DOHH2 (cell line): ENCODE measurements around the gene MCRIP1.

Experiments
- H3F3A ChIP-seq: fragments of 200-600 bp; sonication (generic), shearing (Covaris generic); 2 replicates; pipeline ENCODE4 v1.6.0; 2016; ENCODE audit warnings: antibody characterized with exemption, mild to moderate bottlenecking; ENCODE audit not compliant: control insufficient read depth, insufficient read depth
- H3K27ac ChIP-seq: fragments of 200-600 bp; sonication (generic); 2 replicates; pipeline ENCODE4 v1.5.1; 2014; ENCODE audit warnings: low read depth, mild to moderate bottlenecking, low read length, moderate library complexity
- H3K27me3 ChIP-seq: fragments of 200-600 bp; sonication (generic); 2 replicates; pipeline ENCODE4 v1.6.1; 2014; ENCODE audit warnings: mild to moderate bottlenecking, low read length, mixed read lengths; ENCODE audit not compliant: control insufficient read depth
- H3K36me3 ChIP-seq: fragments of 200-600 bp; sonication (generic); 2 replicates; pipeline ENCODE4 v1.6.1; 2014; ENCODE audit warnings: mild to moderate bottlenecking, low read length, moderate library complexity, mixed read lengths; ENCODE audit not compliant: control insufficient read depth
- H3K4me1 ChIP-seq: fragments of 200-600 bp; sonication (generic); 2 replicates; pipeline ENCODE4 v1.6.1; 2014; ENCODE audit warnings: mild to moderate bottlenecking, low read length, mixed read lengths; ENCODE audit not compliant: control insufficient read depth
- H3K4me2 ChIP-seq: fragments of 200-600 bp; sonication (generic); 2 replicates; pipeline ENCODE4 v1.6.0; 2014; ENCODE audit warnings: mild to moderate bottlenecking, low read length, moderate library complexity
- H3K4me3 ChIP-seq: fragments of 200-600 bp; sonication (generic); 2 replicates; pipeline ENCODE4 v1.5.1; 2014; ENCODE audit warnings: mild to moderate bottlenecking, low read length, mixed read lengths
- H3K79me2 ChIP-seq: fragments of 200-600 bp; sonication (generic); 2 replicates; pipeline ENCODE4 v1.6.1; 2014; ENCODE audit warnings: mild to moderate bottlenecking, low read length, mixed read lengths; ENCODE audit not compliant: control insufficient read depth
- H3K9me2 ChIP-seq: fragments of 200-600 bp; sonication (generic); replicated peaks from 2 replicates; pipeline ENCODE4 v1.6.1; 2014; ENCODE audit warnings: mild to moderate bottlenecking, low read length, mixed read lengths; ENCODE audit not compliant: control insufficient read depth
- H3K9me3 ChIP-seq: fragments of 200-600 bp; sonication (generic); 2 replicates; pipeline ENCODE4 v1.6.1; 2014; ENCODE audit warnings: antibody characterized with exemption, low read length, mixed read lengths; ENCODE audit not compliant: control insufficient read depth, insufficient read depth
- H4K20me1 ChIP-seq: fragments of 200-600 bp; sonication (generic); 2 replicates; pipeline ENCODE4 v1.6.0; 2014; ENCODE audit warnings: low read depth, mild to moderate bottlenecking, antibody characterized with exemption, low read length, moderate library complexity; ENCODE audit not compliant: control insufficient read depth, insufficient read depth
- EZH2phosphoT487 ChIP-seq: fragments of 200-600 bp; sonication (generic); IDR thresholded peaks from 2 replicates; pipeline ENCODE4 v1.6.1; 2017; ENCODE audit warnings: borderline replicate concordance, mild to moderate bottlenecking, antibody characterized with exemption, low read length, moderate library complexity, mixed read lengths
- TF ChIP-seq, protein P1 (sequence below): fragments of 200-600 bp; sonication (generic); IDR thresholded peaks from one replicate; pipeline ENCODE4 v1.5.1; 2014; ENCODE audit warnings: antibody characterized with exemption, mild to moderate bottlenecking, low read depth, low read length; ENCODE audit not compliant: poor library complexity, severe bottlenecking

The MCRIP1 gene

DNA sequence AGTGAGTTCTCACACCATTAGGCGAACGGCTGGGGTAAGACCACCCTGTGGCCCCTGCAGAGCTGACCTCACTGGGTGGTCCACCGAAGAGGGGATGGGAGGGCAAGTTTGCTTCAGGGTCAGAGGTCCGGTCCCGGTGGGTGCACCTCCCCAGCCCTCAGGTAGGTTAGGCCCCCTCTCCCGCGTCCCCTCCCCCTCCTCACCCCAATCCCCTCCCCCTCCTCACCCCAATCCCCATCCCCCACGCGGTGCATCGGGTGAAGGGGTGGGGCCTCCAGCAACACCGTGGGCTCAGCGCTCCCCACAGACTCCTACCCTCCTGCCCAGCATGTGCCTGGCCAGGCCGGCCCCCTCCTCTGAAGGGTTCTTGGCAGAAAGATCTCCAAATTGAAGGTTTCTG is 13.4 kb downstream of the MCRIP1 start:
- Histone ChIP-seq H3K4me3 (no peak overlapping the region), H3K4me1 (no peaks in the 10 kb centered on the region), H3K9me3 (no peaks in the 10 kb centered on the region), H4K20me1 (no peaks in the 10 kb centered on the region), H3K4me2 (no peak overlapping the region), H3K9me2 (no peaks in the 10 kb centered on the region), H3K79me2 (no peaks in the 10 kb centered on the region), H3F3A (no peaks in the 10 kb centered on the region), H3K27me3 (no peaks in the 10 kb centered on the region), H3K36me3 (no peaks in the 10 kb centered on the region), H3K27ac (no peak overlapping the region)
- TF ChIP-seq, protein P1, sequence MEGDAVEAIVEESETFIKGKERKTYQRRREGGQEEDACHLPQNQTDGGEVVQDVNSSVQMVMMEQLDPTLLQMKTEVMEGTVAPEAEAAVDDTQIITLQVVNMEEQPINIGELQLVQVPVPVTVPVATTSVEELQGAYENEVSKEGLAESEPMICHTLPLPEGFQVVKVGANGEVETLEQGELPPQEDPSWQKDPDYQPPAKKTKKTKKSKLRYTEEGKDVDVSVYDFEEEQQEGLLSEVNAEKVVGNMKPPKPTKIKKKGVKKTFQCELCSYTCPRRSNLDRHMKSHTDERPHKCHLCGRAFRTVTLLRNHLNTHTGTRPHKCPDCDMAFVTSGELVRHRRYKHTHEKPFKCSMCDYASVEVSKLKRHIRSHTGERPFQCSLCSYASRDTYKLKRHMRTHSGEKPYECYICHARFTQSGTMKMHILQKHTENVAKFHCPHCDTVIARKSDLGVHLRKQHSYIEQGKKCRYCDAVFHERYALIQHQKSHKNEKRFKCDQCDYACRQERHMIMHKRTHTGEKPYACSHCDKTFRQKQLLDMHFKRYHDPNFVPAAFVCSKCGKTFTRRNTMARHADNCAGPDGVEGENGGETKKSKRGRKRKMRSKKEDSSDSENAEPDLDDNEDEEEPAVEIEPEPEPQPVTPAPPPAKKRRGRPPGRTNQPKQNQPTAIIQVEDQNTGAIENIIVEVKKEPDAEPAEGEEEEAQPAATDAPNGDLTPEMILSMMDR, result no peak
- no peak for TF ChIP-seq EZH2phosphoT487

DNA sequence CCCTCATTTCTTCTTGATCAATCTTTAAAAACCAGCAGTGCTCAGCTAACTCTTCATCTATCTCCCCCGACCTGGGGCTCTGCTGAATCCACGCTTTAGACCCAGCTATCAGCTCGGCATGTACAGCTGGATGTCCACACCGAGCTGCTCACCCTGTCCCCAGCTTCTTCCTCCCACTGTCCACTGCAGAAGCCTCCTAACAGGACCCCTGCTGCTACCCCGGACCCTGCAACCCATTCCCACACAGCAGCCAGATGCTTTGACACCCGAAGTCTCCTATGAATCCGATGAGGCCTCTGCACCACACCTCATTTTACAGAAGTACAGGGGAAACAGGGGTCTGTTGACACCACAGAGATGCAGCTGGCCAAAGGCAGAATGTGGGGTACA is 15.3 kb downstream of the MCRIP1 start:
- Histone ChIP-seq H3K9me3 (no peaks in the 10 kb centered on the region), H3K27me3 (no peaks in the 10 kb centered on the region), H3K9me2 (no peaks in the 10 kb centered on the region), H3K4me3 (no peak overlapping the region), H3K36me3 (no peaks in the 10 kb centered on the region), H3K4me2 (no peak overlapping the region), H4K20me1 (no peaks in the 10 kb centered on the region), H3K27ac (no peak overlapping the region), H3F3A (no peaks in the 10 kb centered on the region), H3K79me2 (no peaks in the 10 kb centered on the region), H3K4me1 (no peaks in the 10 kb centered on the region)
- no peak for TF ChIP-seq EZH2phosphoT487
- TF ChIP-seq, protein P1, result no peak

DNA sequence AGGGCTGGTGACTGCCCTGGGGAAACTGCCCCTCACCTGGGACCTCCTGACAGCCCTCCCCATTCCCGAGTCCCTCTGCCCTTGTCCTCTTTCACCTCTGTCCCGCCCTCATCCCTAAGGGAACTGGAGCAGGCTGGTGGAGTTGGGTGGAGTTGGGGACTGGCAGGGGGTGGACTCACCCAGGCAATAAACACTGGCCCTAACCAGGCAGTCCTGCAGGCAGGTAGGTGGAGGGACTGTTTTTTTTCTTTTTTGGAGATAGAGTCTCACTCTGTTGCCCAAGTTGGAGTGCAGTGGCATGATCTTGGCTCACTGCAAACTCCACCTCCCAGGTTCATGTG is 17.5 kb downstream of the MCRIP1 start:
- Histone ChIP-seq H3K27me3 (no peaks in the 10 kb centered on the region), H3K4me3 (no peak overlapping the region), H3K4me2 (no peak overlapping the region), H3K9me2 (no peaks in the 10 kb centered on the region), H3K79me2 (no peaks in the 10 kb centered on the region), H3F3A (no peaks in the 10 kb centered on the region), H4K20me1 (no peaks in the 10 kb centered on the region), H3K36me3 (no peaks in the 10 kb centered on the region), H3K9me3 (no peaks in the 10 kb centered on the region), H3K27ac (no peak overlapping the region), H3K4me1 (no peaks in the 10 kb centered on the region)
- TF ChIP-seq EZH2phosphoT487, result no peak
- TF ChIP-seq, protein P1, result no peak
